Mesothelial cell of epicardium (in vitro differentiated cells): ENCODE results near the gene AHNAK. TPM values are rescaled to one million over a fixed set of nuclear protein-coding genes. Genes with fewer than 3 reads are reported as not detected.
A peak's percentile ranks its signal among the peaks of the same experiment; 100 is the strongest.

ENCODE experiments used
- DNase-seq, 2 experiments: peaks; one replicate each; pipeline ENCODE4 v3.0.0; 2021; ENCODE audit warnings: low spot score in 2 of 2; ENCODE audit not compliant: unreplicated experiment in 2 of 2
- H3K27ac Mint-ChIP-seq: 2 replicates; pipeline ENCODE4 v1.8.0; 2021; ENCODE audit warnings: mixed read lengths
- H3K27me3 Mint-ChIP-seq: 2 replicates; pipeline ENCODE4 v1.8.0; 2021; ENCODE audit warnings: low read depth, mixed read lengths
- H3K36me3 Mint-ChIP-seq: 2 replicates; pipeline ENCODE4 v1.8.0; 2021; ENCODE audit warnings: mixed read lengths
- H3K4me1 Mint-ChIP-seq: 2 replicates; pipeline ENCODE4 v1.8.0; 2021; ENCODE audit warnings: mixed read lengths
- H3K4me3 Mint-ChIP-seq: 2 replicates; pipeline ENCODE4 v1.8.0; 2021; ENCODE audit warnings: mild to moderate bottlenecking, moderate library complexity, mixed read lengths
- H3K9me3 Mint-ChIP-seq: 2 replicates; pipeline ENCODE4 v1.8.0; 2021; ENCODE audit warnings: mixed read lengths
- CTCF ChIP-seq: fragments of 200-600 bp; sonication (generic); IDR thresholded peaks from one replicate; pipeline ENCODE4 v1.5.0; 2021; ENCODE audit warnings: antibody characterized with exemption; ENCODE audit not compliant: unreplicated experiment
- total RNA-seq: library from RNA; stranded (reverse); gene quantifications from 3 replicates; pipeline ENCODE4 v1.2.1, GENCODE V29; 2021

Gene AHNAK
- total RNA-seq, 1 donor from 2014 or later = 481 TPM

GRCh38 chr11:62539238-62539925, 7.2 kb downstream of the AHNAK start:
- peaks cover 12% of the 10 kb centered on the region for H3K36me3 Mint-ChIP-seq
- H3K27me3 Mint-ChIP-seq = no peaks in the 10 kb centered on the region
- H3K4me1 Mint-ChIP-seq = peaks cover 59% of the 10 kb centered on the region
- peak overlapping the region; percentile 28 for H3K4me3 Mint-ChIP-seq
- no peak for TF ChIP-seq CTCF
- no peaks in the 10 kb centered on the region for H3K9me3 Mint-ChIP-seq
- DNase-seq = peak in 1 of 2 experiments; percentile 64
- peak overlapping the region; percentile 86 for H3K27ac Mint-ChIP-seq

- peak overlapping the region; percentile 86 for H3K27ac Mint-ChIP-seq
- H3K36me3 Mint-ChIP-seq = peaks cover 18% of the 10 kb centered on the region
- no peak for TF ChIP-seq CTCF
- DNase-seq = no peak
- H3K9me3 Mint-ChIP-seq = no peaks in the 10 kb centered on the region
- peak overlapping the region; percentile 28 for H3K4me3 Mint-ChIP-seq
- H3K4me1 Mint-ChIP-seq = peaks cover 52% of the 10 kb centered on the region
- H3K27me3 Mint-ChIP-seq = no peaks in the 10 kb centered on the region
Measured at GRCh38 chr11:62538470-62539237, 8.0 kb downstream of the AHNAK start.

GRCh38 chr11:62536301-62536957, 10.2 kb downstream of the AHNAK start:
- Mint-ChIP-seq H3K9me3 (peaks cover 14% of the 10 kb centered on the region), H3K27ac (peak overlapping the region; percentile 53), H3K36me3 (peaks cover 41% of the 10 kb centered on the region), H3K4me3 (no peak overlapping the region), H3K27me3 (no peaks in the 10 kb centered on the region), H3K4me1 (peaks cover 30% of the 10 kb centered on the region)
- no peak for DNase-seq
- TF ChIP-seq CTCF = no peak

- H3K4me3 Mint-ChIP-seq = no peak overlapping the region
- no peaks in the 10 kb centered on the region for H3K27me3 Mint-ChIP-seq
- DNase-seq = no peak
- H3K36me3 Mint-ChIP-seq = peaks cover 47% of the 10 kb centered on the region
- no peak for TF ChIP-seq CTCF
- no peak overlapping the region for H3K27ac Mint-ChIP-seq
- peaks cover 20% of the 10 kb centered on the region for H3K9me3 Mint-ChIP-seq
- peaks cover 24% of the 10 kb centered on the region for H3K4me1 Mint-ChIP-seq
Measured at GRCh38 chr11:62535802-62536201, 10.8 kb downstream of the AHNAK start.

- no peaks in the 10 kb centered on the region for H3K27me3 Mint-ChIP-seq
- no peak for TF ChIP-seq CTCF
- peaks cover 55% of the 10 kb centered on the region for H3K36me3 Mint-ChIP-seq
Measured at GRCh38 chr11:62534779-62535545, 11.6 kb downstream of the AHNAK start.

More at GRCh38 chr11:62534779-62535545, 11.6 kb downstream of the AHNAK start:
- Mint-ChIP-seq H3K4me3 (no peak overlapping the region), H3K27ac (no peak overlapping the region), H3K4me1 (peaks cover 18% of the 10 kb centered on the region), H3K9me3 (peaks cover 28% of the 10 kb centered on the region)
- no peak for DNase-seq
